Fibroblast of gingiva (primary cell): Measurements from ENCODE around the gene SETD7.

Experiments used
- DNase-seq: peaks from one replicate; pipeline ENCODE4 v3.0.0-alpha.2; 2011; ENCODE audit warnings: low read depth

The SETD7 gene

DNA sequence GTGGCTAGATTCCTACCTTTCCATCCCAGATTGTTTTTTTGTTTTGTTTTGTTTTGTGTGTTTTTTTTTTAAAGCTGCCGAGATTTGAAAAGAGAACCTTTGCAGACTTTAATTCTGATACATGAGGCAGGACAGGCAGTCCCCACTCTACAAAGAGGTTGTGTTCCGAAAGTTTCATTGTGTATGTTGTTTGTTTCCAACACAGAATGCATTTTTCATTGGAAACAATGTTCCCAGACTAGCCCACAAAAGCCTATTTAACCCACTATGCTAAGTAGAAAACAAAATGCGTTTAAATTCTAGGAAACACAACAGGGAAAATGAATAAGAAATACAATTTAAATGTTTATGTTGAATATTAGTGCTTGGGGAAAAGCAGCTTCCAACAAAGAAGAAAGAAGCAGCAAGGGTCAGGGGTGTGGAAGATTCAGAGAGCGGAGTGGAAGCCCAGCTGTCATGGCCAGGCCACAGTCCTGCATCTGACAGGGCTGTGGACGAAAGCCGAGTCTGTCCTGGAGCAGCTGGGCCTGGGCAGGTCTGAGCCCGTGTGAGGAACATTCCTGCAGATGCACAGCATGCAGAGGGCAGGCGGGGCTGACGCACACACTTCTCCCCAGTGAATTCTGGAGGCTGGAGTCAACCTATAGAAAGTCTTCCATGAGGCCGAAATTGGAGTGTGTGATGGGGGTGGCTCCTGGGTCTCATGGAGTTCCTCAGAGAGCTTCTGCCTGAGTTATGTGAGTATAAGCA is 12.4 kb upstream of the SETD7 start:
- no peak for DNase-seq

GRCh38 chr4:139567159-139567870 is 11.3 kb upstream of the SETD7 start:
- no peak for DNase-seq

- no peak for DNase-seq
Measured at GRCh38 chr4:139564502-139564901, 8.5 kb upstream of the SETD7 start.

DNA sequence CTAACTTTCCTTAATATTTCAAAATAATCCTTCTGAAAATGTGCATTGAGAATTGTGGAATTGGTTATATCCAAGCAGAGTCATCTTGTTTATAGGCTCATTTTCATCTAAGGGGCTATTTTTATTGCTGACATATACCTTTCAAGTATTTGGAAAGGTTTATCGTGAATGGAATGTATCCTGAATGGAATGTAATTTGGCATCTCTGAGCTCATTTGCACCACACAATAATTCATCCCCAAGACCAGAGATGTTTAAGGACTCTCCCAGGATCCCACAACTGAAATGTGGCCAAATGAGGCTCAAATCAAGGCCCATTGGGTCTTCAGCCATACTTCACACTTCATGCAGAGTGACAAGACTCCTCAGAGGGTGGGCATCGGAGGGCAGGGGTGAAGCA is 7.5 kb upstream of the SETD7 start:
- no peak for DNase-seq

DNA sequence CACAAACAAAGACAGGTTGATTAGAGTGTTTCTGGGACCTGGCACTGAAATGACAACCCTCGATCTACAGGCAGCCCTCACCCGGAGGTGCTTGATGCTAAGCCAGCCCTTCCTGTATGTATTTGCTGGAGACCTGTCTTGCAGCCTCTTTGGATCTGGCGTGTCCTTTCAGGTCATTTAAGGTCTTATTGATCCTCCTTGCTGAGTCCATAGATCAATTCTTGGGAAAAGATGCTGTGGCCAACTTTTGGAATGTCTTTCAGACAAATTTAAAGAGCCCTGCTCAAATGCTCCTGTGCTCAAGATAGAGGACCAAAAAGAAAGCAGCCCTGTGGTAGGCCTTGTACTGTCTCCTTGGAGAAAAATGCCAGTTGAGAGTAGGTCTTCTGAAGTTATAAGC is 6.8 kb upstream of the SETD7 start:
- no peak for DNase-seq

- no peak for DNase-seq
Measured at GRCh38 chr4:139562067-139562684, 6.2 kb upstream of the SETD7 start.

- DNase-seq: peak; percentile 37
Measured at GRCh38 chr4:139560406-139561104, 4.5 kb upstream of the SETD7 start.

- no peak for DNase-seq
Measured at GRCh38 chr4:139559687-139560086, 3.7 kb upstream of the SETD7 start.

DNA sequence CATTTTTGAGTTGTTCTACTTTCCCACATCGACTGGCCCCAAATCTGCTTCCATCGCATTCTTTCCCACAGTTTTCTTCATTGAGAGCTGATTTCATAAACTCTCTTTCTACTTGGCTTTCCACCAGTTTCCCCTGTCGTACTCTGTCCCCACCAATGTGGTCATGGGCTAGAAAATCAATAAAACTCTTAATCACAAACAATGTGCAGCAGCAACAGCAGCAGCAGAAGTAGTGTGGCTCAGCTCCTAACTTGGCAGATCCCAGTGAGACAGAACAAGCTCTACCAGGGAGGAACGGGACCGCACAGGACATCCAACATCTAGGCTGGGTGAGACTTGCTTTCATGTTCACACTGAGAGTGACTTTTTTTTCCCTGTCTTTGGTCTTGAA is 3.1 kb upstream of the SETD7 start:
- DNase-seq: no peak

DNA sequence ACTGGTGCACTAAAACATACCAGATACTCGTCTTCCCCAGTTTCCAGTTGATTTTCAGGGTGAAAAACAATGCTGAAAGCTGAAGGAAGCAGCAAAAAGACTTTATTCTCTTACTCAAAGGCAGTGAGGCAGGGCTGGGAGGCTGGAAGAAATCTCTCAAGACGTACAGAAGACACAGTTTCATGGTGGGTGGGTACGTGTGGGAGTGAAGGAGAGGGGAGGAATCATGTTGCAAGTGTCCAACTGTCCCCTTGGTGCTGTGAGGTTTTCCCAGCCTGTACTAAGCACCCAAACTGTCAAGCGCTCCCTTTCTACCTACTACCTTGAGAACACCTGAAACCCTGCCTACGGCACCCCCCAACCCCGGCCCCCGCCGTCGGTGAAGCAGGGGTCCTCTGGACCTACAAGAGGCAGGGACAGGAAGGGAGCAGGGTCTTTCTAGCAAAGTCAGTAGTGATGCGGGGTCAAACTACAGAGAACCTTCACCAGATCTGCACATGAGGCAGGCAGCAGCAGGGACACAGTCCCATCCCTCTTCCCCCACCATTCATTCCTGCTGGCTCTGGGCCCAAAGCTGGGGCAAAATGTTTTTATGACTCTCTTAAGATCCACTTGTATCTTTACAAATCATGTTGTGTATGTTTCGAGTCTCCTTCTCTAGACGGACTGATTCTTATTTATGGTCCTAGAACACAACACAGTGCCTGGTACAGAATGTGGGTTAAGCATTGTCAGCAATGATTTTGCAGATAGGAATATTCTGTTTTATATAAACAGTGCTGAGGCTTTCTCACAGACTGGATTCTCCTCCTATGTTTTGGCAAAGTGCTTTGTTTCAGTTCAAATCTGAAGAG is 2.4 kb upstream of the SETD7 start:
- no peak for DNase-seq

- DNase-seq: no peak
Measured at GRCh38 chr4:139557556-139558110, 1.6 kb upstream of the SETD7 start.

GRCh38 chr4:139556724-139557555 is 921 bp upstream of the SETD7 start:
- DNase-seq: no peak

DNA sequence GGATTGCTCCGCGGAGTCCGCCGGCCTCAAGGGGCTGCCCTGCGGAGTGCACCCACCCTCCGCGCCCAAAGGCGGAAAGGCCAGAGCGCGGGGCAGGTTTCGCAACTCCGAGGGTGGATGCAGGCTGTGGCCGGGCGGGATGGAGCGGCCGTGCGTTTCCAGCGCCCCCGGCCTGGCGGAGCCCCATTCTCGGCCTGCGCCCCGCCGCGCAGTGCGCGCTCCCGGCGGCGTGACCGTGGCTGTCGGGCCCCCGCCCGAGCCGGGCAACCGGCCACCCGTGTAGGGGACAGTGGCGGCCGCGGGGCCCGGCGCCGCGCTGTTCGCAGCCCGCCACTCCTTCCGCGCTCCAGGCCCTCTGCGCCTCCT is 331 bp downstream of the SETD7 start:
- no peak for DNase-seq

GRCh38 chr4:139554893-139555704 is 920 bp downstream of the SETD7 start:
- DNase-seq: peak; percentile 92

- no peak for DNase-seq
Measured at GRCh38 chr4:139554642-139554892, 1.5 kb downstream of the SETD7 start.

DNA sequence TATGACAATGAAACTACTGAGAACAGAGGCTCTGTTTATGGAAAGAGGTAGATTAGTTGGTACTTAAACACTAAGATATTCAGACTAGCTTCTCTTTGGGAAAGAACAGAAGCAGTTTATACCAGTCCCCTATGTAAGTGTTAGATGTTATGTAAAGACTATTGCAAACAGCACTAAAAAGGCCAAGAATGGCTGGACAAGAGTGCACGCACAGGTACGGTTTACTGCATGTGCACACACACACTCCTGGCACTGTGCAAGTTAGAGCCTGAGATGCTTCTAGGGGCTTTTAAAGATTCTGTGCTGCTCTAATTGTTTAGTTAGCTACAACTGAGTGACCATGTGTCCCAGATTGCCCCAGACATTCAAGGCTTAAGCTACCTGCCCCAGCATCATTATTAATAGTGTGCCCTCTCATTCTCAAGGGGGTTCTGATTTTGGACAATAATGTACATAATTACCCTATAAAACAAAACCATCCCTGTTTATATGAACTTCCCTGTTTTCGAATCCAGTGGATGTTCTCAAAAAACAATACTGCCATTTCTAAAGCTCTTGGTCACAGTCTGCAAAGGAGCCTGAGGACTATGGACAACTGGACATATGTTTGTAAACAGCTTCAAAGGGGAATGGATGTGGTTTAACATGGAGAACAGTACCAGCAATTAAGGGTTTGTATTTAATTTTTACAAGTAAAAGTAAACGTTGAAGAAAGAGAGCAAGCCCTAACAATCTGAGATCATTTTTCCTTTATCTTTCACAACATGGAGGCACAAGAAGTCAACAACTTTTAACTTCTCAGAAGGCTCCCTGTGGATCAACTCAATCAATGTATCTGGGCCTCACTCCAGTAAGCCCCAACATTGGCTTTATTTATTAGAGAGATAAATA is 2.0 kb downstream of the SETD7 start:
- DNase-seq: no peak

GRCh38 chr4:139552517-139553307 is 3.3 kb downstream of the SETD7 start:
- DNase-seq: peak; percentile 63
